Smooth muscle cell (in vitro differentiated cells): ENCODE measurements around the gene POLR3GL. TPM values are rescaled to one million over a fixed set of nuclear protein-coding genes. Genes with fewer than 3 reads are reported as not detected.
A peak's percentile ranks its signal among the peaks of the same experiment; 100 is the strongest.

Experiments used
- DNase-seq: peaks from one replicate; lab custom pipeline; 2025; ENCODE audit not compliant: unreplicated experiment; lab: John Stamatoyannopoulos, UW
- H2AFZ ChIP-seq: fragments of 200-600 bp; sonication (generic); 2 replicates; pipeline ENCODE4 v1.6.0; 2016; ENCODE audit warnings: antibody characterized with exemption, low read depth, mild to moderate bottlenecking
- H3F3A ChIP-seq: fragments of 200-600 bp; sonication (generic); 2 replicates; pipeline ENCODE4 v1.6.0; 2017; ENCODE audit warnings: antibody characterized with exemption, low read depth
- H3K27ac ChIP-seq: fragments of 200-600 bp; sonication (generic); 2 replicates; pipeline ENCODE4 v1.5.1; 2016; ENCODE audit warnings: low read depth, mild to moderate bottlenecking
- H3K27me3 ChIP-seq: fragments of 200-600 bp; sonication (generic); 2 replicates; pipeline ENCODE4 v1.6.1; 2016; ENCODE audit warnings: low read depth, mild to moderate bottlenecking
- H3K36me3 ChIP-seq: fragments of 200-600 bp; sonication (generic); 2 replicates; pipeline ENCODE4 v1.5.1; 2016; ENCODE audit warnings: low read depth
- H3K4me1 ChIP-seq: fragments of 200-600 bp; sonication (generic); 2 replicates; pipeline ENCODE4 v1.5.1; 2016; ENCODE audit warnings: low read depth
- H3K4me2 ChIP-seq: fragments of 200-600 bp; sonication (generic); 2 replicates; pipeline ENCODE4 v1.6.0; 2016; ENCODE audit warnings: mild to moderate bottlenecking
- H3K4me3 ChIP-seq: fragments of 200-600 bp; sonication (generic); 2 replicates; pipeline ENCODE4 v1.5.1; 2016; ENCODE audit warnings: mild to moderate bottlenecking
- H3K79me2 ChIP-seq: fragments of 200-600 bp; sonication (generic); 2 replicates; pipeline ENCODE4 v1.6.0; 2016; ENCODE audit warnings: low read depth, mild to moderate bottlenecking
- H3K9ac ChIP-seq: fragments of 200-600 bp; sonication (generic); 2 replicates; pipeline ENCODE4 v1.6.0; 2016; ENCODE audit warnings: low read depth
- H3K9me3 ChIP-seq: fragments of 200-600 bp; sonication (generic); replicated peaks from 2 replicates; pipeline ENCODE4 v1.5.1; 2016; ENCODE audit warnings: low read depth
- H4K20me1 ChIP-seq: fragments of 200-600 bp; sonication (generic); 2 replicates; pipeline ENCODE4 v1.6.0; 2016; ENCODE audit warnings: low read depth
- CTCF ChIP-seq: fragments of 200-600 bp; sonication (generic); IDR thresholded peaks from 2 replicates; pipeline ENCODE4 v1.5.1; 2017; ENCODE audit warnings: borderline replicate concordance, mild to moderate bottlenecking, antibody characterized with exemption; ENCODE audit not compliant: insufficient read depth, poor library complexity, severe bottlenecking
- WGBS: methylation state at CpG from one replicate; pipeline ENCODE4 v1.1.7; 2016; ENCODE audit warnings: low lambda C conversion rate; 5-methylcytosine and 5-hydroxymethylcytosine counted together
- polyA plus RNA-seq: library from polyadenylated mRNA; unstranded; fragments of >200 nt; fragmentation: Nextera tagmentation; extraction: Ambion mirVana; gene quantifications from 2 replicates; pipeline ENCODE4 v1.2.1, GENCODE V29; 2016
- total RNA-seq: library from RNA; depleted of rRNA; stranded (reverse); fragments of >200 nt; gene quantifications from 2 replicates; pipeline ENCODE4 v1.2.3, GENCODE V29; 2014

The POLR3GL gene
- total and polyA plus RNA-seq, 2 experiments from 2014 or later: 22.2 to 33.6 TPM

GRCh38 chr1:145965119-145965744 is 742 bp downstream of the POLR3GL start:
- H4K20me1 ChIP-seq: no peaks in the 10 kb centered on the region
- no peak overlapping the region for H3K27ac ChIP-seq
- no peaks in the 10 kb centered on the region for H3K9me3 ChIP-seq
- H3F3A ChIP-seq: peaks cover 7% of the 10 kb centered on the region
- peak overlapping the region; percentile 84 for H2AFZ ChIP-seq
- peak overlapping the region; percentile 74 for H3K4me3 ChIP-seq
- H3K79me2 ChIP-seq: no peaks in the 10 kb centered on the region
- H3K4me2 ChIP-seq: peak overlapping the region; percentile 91
- H3K27me3 ChIP-seq: no peaks in the 10 kb centered on the region
- DNase-seq: no peak
- no peaks in the 10 kb centered on the region for H3K36me3 ChIP-seq
- peaks cover 26% of the 10 kb centered on the region for H3K4me1 ChIP-seq
- WGBS: 29% methylated on average over 5 of the region's 5 CpGs
- TF ChIP-seq CTCF: no peak
- H3K9ac ChIP-seq: peak overlapping the region; percentile 47

DNA sequence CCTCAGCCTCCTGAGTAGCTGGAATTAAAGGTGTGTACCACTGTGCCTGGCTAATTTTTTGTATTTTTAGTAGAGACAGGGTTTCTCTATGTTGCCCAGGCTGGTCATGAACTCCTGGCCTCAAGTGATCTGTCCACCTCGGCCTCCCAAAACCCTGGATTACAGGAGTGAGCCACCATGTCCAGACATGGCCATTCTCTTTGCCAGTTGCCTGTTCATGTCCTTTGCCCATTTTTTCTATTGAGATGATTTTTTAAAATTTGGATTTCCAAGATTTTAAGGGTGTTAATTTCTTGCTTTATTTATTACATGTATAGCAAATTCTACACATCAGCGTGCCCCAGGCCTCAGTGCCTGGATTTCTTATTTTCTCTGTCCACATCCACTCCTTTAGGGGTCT is 2.8 kb downstream of the POLR3GL start:
- 92% methylated on average over 2 of the region's 2 CpGs for WGBS
- Histone ChIP-seq H3K27ac (no peak overlapping the region), H3K27me3 (no peaks in the 10 kb centered on the region), H4K20me1 (no peaks in the 10 kb centered on the region), H3K4me1 (peaks cover 16% of the 10 kb centered on the region), H3K9ac (no peak overlapping the region), H3K4me3 (no peak overlapping the region), H2AFZ (no peak overlapping the region), H3K79me2 (no peaks in the 10 kb centered on the region), H3K9me3 (no peaks in the 10 kb centered on the region), H3K36me3 (no peaks in the 10 kb centered on the region), H3K4me2 (no peak overlapping the region), H3F3A (peaks cover 7% of the 10 kb centered on the region)
- TF ChIP-seq CTCF: no peak
- DNase-seq: no peak

GRCh38 chr1:145972580-145972979 is 8.1 kb downstream of the POLR3GL start:
- H3K36me3 ChIP-seq: no peaks in the 10 kb centered on the region
- DNase-seq: no peak
- no peak overlapping the region for H3K4me2 ChIP-seq
- H4K20me1 ChIP-seq: no peaks in the 10 kb centered on the region
- no peak overlapping the region for H2AFZ ChIP-seq
- peaks cover under 1% of the 10 kb centered on the region for H3K4me1 ChIP-seq
- TF ChIP-seq CTCF: no peak
- no peaks in the 10 kb centered on the region for H3K9me3 ChIP-seq
- H3F3A ChIP-seq: no peaks in the 10 kb centered on the region
- H3K27ac ChIP-seq: no peak overlapping the region
- H3K4me3 ChIP-seq: no peak overlapping the region
- H3K79me2 ChIP-seq: no peaks in the 10 kb centered on the region
- 85% methylated on average over 7 of the region's 7 CpGs for WGBS
- H3K27me3 ChIP-seq: no peaks in the 10 kb centered on the region
- H3K9ac ChIP-seq: no peak overlapping the region

DNA sequence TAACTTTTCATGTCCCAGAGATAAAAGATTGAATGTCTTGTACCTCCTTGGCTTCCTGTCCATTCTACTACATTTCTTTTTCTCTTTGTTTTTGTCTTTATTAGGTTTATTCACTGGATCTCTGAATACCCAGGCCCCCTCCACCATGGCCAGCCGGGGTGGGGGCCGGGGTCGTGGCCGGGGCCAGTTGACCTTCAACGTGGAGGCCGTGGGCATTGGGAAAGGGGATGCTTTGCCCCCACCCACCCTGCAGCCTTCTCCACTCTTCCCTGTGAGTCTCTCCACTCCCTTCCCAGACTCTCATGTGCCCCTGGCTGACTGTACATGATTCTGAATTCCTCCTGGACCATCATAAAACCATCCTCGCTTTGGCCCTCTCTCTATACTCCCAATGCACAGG is 10.2 kb downstream of the POLR3GL start:
- Histone ChIP-seq H3K27ac (no peak overlapping the region), H3K9ac (no peak overlapping the region), H3K4me3 (no peak overlapping the region), H2AFZ (no peak overlapping the region), H4K20me1 (no peaks in the 10 kb centered on the region), H3F3A (peaks cover 7% of the 10 kb centered on the region), H3K79me2 (no peaks in the 10 kb centered on the region), H3K4me1 (peaks cover 18% of the 10 kb centered on the region), H3K4me2 (no peak overlapping the region), H3K27me3 (no peaks in the 10 kb centered on the region), H3K36me3 (no peaks in the 10 kb centered on the region), H3K9me3 (no peaks in the 10 kb centered on the region)
- TF ChIP-seq CTCF: no peak
- WGBS: 93% methylated on average over 7 of the region's 7 CpGs
- DNase-seq: no peak
